GM18507 (cell line): ENCODE results near the gene DLK1.

Experiments used
- DNase-seq: peaks from one replicate; pipeline ENCODE4 v3.0.0; 2011; ENCODE audit warnings: low read depth; ENCODE audit not compliant: insufficient read length; ENCODE audit errors: extremely low spot score
- FAIRE-seq: peaks from 2 replicates; lab custom pipeline; 2011; peaks lifted over from hg19 to GRCh38; lab: Jason Lieb, UNC

DLK1 gene

GRCh38 chr14:100748403-100748802 lies 21.7 kb downstream of the DLK1 start:
- no peak for FAIRE-seq
- DNase-seq, result no peak

GRCh38 chr14:100748944-100749343 lies 22.3 kb downstream of the DLK1 start:
- DNase-seq (no peak), FAIRE-seq (no peak)

- FAIRE-seq (no peak), DNase-seq (no peak)
Measured at GRCh38 chr14:100749967-100750597, 23.4 kb downstream of the DLK1 start.

GRCh38 chr14:100750762-100751699 lies 24.3 kb downstream of the DLK1 start:
- FAIRE-seq, result no peak
- no peak for DNase-seq

- FAIRE-seq (no peak), DNase-seq (no peak)
Measured at GRCh38 chr14:100754020-100754419, 27.3 kb downstream of the DLK1 start.

- FAIRE-seq (no peak), DNase-seq (no peak)
Measured at GRCh38 chr14:100755649-100756048, 29.0 kb downstream of the DLK1 start.

GRCh38 chr14:100761481-100761880 lies 34.8 kb downstream of the DLK1 start:
- FAIRE-seq, result no peak

GRCh38 chr14:100762089-100762515 lies 35.4 kb downstream of the DLK1 start:
- DNase-seq, result no peak
- FAIRE-seq, result no peak

More at GRCh38 chr14:100761481-100761880, 34.8 kb downstream of the DLK1 start:
- no peak for DNase-seq

GRCh38 chr14:100762901-100763300 lies 36.2 kb downstream of the DLK1 start:
- no peak for FAIRE-seq
- no peak for DNase-seq

- DNase-seq (no peak), FAIRE-seq (no peak)
Measured at GRCh38 chr14:100764471-100765115, 37.9 kb downstream of the DLK1 start.

GRCh38 chr14:100765296-100765695 lies 38.6 kb downstream of the DLK1 start:
- FAIRE-seq (no peak), DNase-seq (no peak)

GRCh38 chr14:100765991-100766390 lies 39.3 kb downstream of the DLK1 start:
- DNase-seq, result no peak
- FAIRE-seq, result no peak

- DNase-seq, result no peak
- no peak for FAIRE-seq
Measured at GRCh38 chr14:100767003-100767787, 40.5 kb downstream of the DLK1 start.

- DNase-seq (no peak), FAIRE-seq (no peak)
Measured at GRCh38 chr14:100767788-100768536, 41.3 kb downstream of the DLK1 start.

- DNase-seq (no peak), FAIRE-seq (no peak)
Measured at GRCh38 chr14:100769035-100769939, 42.6 kb downstream of the DLK1 start.

GRCh38 chr14:100770046-100770445 lies 43.4 kb downstream of the DLK1 start:
- FAIRE-seq, result no peak
- no peak for DNase-seq

GRCh38 chr14:100770605-100771120 lies 44.0 kb downstream of the DLK1 start:
- FAIRE-seq, result no peak
- no peak for DNase-seq
